DMS153 treated with DMSO at 0.1 percent for 48 hours (cell line): ENCODE measurements around the gene AJUBA.
A peak's percentile ranks its signal among the peaks of the same experiment; 100 is the strongest.
"Not testable (repeated sequence)": the region's sequence is repeated elsewhere in the genome, so short reads cannot be mapped to it uniquely, and the experiment has no call there.

Experiments
- DNase-seq: peaks from one replicate; lab custom pipeline; 2025; ENCODE audit not compliant: unreplicated experiment; lab: John Stamatoyannopoulos, UW

The AJUBA gene

DNA sequence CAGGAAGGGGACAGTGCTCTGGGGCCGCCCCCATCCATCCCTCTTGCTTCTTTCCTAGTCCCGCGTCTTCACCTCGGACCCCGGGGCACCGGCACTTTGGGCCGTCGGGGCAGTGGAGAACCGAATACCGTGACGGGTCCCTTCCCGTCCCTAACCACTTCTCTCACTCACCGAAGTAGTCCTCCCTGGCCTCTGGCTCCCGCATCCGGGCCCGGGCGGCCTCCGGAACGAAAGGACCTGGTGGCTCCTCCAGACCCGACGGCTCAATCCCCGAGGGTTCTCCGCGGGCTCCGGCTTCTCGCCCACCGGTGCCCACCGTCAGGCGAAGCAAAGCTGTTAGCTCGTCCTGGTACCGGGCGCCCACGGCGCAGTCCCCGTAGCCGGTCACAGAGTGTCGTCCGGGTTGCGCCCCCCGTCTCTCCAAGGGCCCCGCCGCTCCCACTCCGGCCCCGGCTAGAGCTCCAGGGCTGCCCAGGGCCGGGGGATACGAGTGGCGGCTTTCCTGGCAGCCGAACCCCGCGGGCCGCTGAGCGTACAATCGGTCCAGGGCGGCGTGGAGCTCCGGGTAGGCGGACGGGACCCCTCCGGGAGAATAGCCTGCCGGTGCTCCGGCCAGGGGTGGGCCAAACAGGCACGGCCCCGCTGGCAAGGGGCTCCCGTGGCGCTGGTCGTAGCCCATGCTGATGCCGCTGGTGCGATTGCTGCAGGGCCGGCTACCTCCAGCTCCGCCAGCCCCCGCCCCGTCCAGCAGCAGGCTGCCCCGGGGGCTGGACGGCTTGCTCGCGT is 1.1 kb downstream of the AJUBA start:
- no peak for DNase-seq

DNA sequence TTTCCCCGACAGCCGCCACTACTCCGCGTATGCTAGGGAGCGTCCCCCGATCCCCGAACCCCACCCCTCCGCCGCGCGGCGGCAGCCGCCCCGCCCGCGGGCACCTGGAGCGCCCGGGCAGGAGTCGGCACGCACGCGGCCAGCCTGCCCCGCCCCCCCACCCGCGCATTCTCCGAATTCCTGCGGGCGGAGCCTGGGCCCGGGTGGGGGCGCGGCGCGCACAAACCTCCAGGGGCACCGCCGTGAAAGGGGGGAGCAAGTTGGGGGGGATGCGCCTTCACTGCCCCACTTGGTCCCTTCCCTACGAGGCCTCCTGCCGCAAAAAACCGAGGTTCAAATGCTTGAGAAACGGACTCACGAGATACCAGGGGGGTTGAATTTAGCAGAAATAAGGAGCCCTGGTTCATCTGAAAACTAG is 1.7 kb downstream of the AJUBA start:
- no peak for DNase-seq

GRCh38 chr14:22979748-22980392 is 2.5 kb downstream of the AJUBA start:
- DNase-seq = no peak

GRCh38 chr14:22978981-22979671 is 3.2 kb downstream of the AJUBA start:
- no peak for DNase-seq

GRCh38 chr14:22978487-22978837 is 3.9 kb downstream of the AJUBA start:
- no peak for DNase-seq

- no peak for DNase-seq
Measured at GRCh38 chr14:22977684-22978486, 4.5 kb downstream of the AJUBA start.

DNA sequence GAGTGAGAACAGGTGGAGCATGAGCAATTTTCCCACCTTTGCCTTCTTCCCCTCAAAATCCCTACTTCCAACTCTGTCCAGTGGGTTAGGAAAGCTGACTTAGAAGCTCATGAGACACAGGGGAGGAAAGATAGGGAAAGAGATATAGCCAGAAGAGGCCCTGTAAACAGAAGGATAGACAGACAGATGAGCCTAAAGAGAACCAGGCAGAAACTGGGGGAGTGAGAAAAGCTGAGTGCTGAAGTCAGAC is 5.0 kb downstream of the AJUBA start:
- no peak for DNase-seq

- DNase-seq = no peak
Measured at GRCh38 chr14:22976620-22977433, 5.5 kb downstream of the AJUBA start.

GRCh38 chr14:22974530-22975313 is 7.6 kb downstream of the AJUBA start:
- DNase-seq = no peak

- DNase-seq = peak; percentile 61
Measured at GRCh38 chr14:22973217-22974032, 8.9 kb downstream of the AJUBA start.

GRCh38 chr14:22972313-22972930 is 9.9 kb downstream of the AJUBA start:
- no peak for DNase-seq

GRCh38 chr14:22971152-22971551 is 11.2 kb downstream of the AJUBA start:
- no peak for DNase-seq

- no peak for DNase-seq
Measured at GRCh38 chr14:22966783-22967269, 15.5 kb downstream of the AJUBA start.

GRCh38 chr14:22965916-22966782 is 16.2 kb downstream of the AJUBA start:
- not testable (repeated sequence) for DNase-seq

DNA sequence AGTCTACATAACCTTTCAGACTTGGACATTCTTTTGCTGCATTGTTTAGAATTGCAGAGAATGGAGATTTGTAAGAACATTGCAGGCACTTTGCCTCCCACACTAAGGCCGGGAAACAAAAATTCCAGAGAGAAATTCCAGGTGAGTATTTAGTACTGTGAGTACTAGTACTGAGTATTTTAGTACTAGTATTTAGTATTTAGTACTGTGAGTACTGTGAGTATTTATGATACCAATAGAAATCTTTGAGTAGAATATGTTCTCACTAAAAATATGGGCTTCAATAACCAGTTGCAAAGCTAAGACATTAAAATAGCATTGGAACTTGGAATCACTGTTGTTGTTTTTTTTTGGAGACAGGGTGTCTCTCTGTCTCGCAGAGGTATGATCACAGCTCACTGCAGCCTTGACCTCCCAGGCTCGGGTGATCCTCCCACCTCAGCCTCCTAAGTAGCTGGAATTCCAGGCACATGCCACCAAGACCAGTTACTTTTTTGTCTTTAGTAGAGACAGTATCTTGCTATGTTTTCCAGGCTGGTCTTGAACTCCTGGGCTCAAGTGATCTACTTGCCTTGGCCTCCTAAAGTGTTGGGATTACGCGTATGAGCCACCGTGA is 20.2 kb downstream of the AJUBA start:
- no peak for DNase-seq

DNA sequence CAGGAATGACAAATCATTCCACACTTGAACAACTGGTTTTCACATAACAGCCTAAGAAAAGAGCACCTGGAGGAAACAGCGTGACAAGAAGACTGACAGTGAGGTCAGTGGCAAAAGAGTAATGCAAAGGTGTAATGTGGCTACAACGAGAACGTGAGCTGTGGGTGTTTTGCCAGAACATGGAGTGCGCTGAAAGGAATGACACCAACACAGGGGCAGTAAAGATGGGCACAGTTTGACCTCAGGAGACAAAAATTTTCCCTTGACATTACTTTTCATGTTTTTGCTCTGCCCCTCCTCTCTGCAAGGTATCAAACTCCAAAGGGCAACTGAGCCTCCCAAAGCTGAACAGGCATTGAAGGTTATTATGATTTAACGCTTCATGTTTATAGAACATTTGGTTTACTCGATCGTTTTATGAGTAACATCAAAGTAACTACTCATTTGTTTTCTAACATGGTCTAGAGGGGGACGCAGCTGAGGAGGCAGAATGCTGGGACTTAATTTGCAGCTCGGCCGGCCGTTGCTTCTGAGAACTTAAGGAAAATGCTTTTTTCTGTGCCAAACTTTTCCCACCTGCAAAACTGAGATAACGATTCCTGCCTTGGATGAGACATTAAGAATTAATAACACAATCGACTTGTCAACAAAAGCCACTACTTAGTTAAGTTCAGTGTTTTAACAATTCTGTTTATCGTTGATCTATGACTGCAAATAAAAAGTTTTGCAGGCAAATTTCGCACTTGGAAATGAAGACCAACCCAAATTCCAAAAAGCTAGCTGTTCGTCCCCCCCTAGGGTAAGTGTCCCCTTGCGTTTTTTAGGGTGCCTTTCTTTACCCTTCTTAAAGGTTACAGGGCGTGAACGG is 26.4 kb downstream of the AJUBA start:
- no peak for DNase-seq
